ENCODE data around the gene IGSF9B.

The IGSF9B gene

GRCh38 chr11:133921026-133921425 lies 35.7 kb downstream of the IGSF9B start:
- DNase-seq (ENCODE audit: low read depth), result no peak

GRCh38 chr11:133920109-133920990 lies 36.4 kb downstream of the IGSF9B start:
- DNase-seq (ENCODE audit: low read depth), result no peak

GRCh38 chr11:133919330-133920108 lies 37.2 kb downstream of the IGSF9B start:
- DNase-seq (ENCODE audit: low read depth), result no peak

- DNase-seq (ENCODE audit: low read depth), result no peak
Measured at GRCh38 chr11:133918608-133919260, 38.0 kb downstream of the IGSF9B start.

- DNase-seq (ENCODE audit: low read depth), result no peak
Measured at GRCh38 chr11:133917921-133918607, 38.7 kb downstream of the IGSF9B start.

GRCh38 chr11:133916784-133917440 lies 39.9 kb downstream of the IGSF9B start:
- DNase-seq (ENCODE audit: low read depth), result no peak

- no peak for DNase-seq (ENCODE audit: low read depth)
Measured at GRCh38 chr11:133913761-133914160, 43.0 kb downstream of the IGSF9B start.

GRCh38 chr11:133911171-133911570 lies 45.6 kb downstream of the IGSF9B start:
- DNase-seq (ENCODE audit: low read depth), result no peak

- no peak for DNase-seq (ENCODE audit: low read depth)
Measured at GRCh38 chr11:133910101-133910500, 46.7 kb downstream of the IGSF9B start.

- DNase-seq (ENCODE audit: low read depth), result no peak
Measured at GRCh38 chr11:133908827-133909226, 47.9 kb downstream of the IGSF9B start.

GRCh38 chr11:133907841-133908241 lies 48.9 kb downstream of the IGSF9B start:
- no peak for DNase-seq (ENCODE audit: low read depth)

GRCh38 chr11:133907216-133907615 lies 49.6 kb downstream of the IGSF9B start:
- no peak for DNase-seq (ENCODE audit: low read depth)

- no peak for DNase-seq (ENCODE audit: low read depth)
Measured at GRCh38 chr11:133906746-133907145, 50.0 kb downstream of the IGSF9B start.

- DNase-seq (ENCODE audit: low read depth), result no peak
Measured at GRCh38 chr11:133906241-133906640, 50.5 kb downstream of the IGSF9B start.

GRCh38 chr11:133905677-133906156 lies 51.1 kb downstream of the IGSF9B start:
- no peak for DNase-seq (ENCODE audit: low read depth)

- no peak for DNase-seq (ENCODE audit: low read depth)
Measured at GRCh38 chr11:133904818-133905515, 51.8 kb downstream of the IGSF9B start.

- no peak for DNase-seq (ENCODE audit: low read depth)
Measured at GRCh38 chr11:133903875-133904817, 52.6 kb downstream of the IGSF9B start.

- DNase-seq (ENCODE audit: low read depth), result no peak
Measured at GRCh38 chr11:133903056-133903455, 53.7 kb downstream of the IGSF9B start.

- no peak for DNase-seq (ENCODE audit: low read depth)
Measured at GRCh38 chr11:133902506-133902905, 54.3 kb downstream of the IGSF9B start.

GRCh38 chr11:133901999-133902398 lies 54.8 kb downstream of the IGSF9B start:
- DNase-seq (ENCODE audit: low read depth), result no peak
